Stimulated activated CD8-positive, alpha-beta memory T cell treated with anti-CD3 and anti-CD28 coated beads, Interleukin-12 subunit alpha, Interleukin-12 subunit beta, amount 100 ng/mL, for 24 hours (primary cell): ENCODE data around the gene SLC16A6.
"Not testable (repeated sequence)": the region's sequence is repeated elsewhere in the genome, so short reads cannot be mapped to it uniquely, and the experiment has no call there.

ENCODE experiments used
- DNase-seq: peaks from one replicate; pipeline ENCODE4 v3.0.0-alpha.2; 2020; ENCODE audit errors: extremely low read depth

The SLC16A6 gene

GRCh38 chr17:68290268-68290954 lies 516 bp downstream of the SLC16A6 start:
- DNase-seq: no peak

- no peak for DNase-seq
Observed at GRCh38 chr17:68289936-68290267, 1.0 kb downstream of the SLC16A6 start.

DNA sequence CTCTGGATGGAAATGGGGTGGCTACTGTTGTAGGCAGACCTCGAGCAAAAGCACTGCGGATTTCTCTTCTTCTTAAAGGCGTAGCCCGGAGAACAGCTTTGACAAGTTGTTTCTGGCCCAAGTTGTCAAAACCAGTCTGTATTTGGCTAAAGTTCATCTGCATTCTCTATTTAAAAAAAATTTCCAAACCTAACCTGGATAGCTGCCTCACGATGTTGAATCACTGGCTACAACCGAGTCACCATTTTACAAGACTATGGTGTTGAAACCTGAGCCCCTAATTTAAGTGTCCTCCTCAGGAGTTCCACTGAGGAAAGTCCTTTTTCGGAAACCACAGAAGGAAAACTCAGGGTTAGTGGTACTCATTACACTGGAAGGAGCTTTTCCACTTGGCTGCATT lies 1.5 kb downstream of the SLC16A6 start:
- DNase-seq: no peak

- no peak for DNase-seq
Observed at GRCh38 chr17:68288804-68289203, 2.1 kb downstream of the SLC16A6 start.

DNA sequence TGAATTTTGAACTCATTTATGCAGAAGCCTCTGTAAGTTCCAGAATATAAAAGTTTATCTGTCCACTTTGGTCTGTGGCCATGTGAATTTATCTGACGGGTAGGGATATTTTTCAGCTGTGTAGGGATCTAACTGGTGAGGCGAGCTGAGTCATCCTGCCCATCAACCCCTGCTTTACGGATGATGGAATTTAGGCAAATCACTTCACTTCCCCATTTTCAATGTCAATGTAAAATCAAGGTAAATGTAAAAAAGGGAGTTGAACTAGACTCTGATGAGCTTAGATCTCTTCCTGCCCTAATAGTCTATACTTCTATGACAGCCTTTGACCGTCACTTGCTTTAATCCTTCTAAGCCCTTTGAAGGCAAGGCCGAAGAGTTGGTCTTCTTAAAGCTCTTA lies 2.6 kb downstream of the SLC16A6 start:
- no peak for DNase-seq

- not testable (repeated sequence) for DNase-seq
Observed at GRCh38 chr17:68281965-68282364, 9.0 kb downstream of the SLC16A6 start.

DNA sequence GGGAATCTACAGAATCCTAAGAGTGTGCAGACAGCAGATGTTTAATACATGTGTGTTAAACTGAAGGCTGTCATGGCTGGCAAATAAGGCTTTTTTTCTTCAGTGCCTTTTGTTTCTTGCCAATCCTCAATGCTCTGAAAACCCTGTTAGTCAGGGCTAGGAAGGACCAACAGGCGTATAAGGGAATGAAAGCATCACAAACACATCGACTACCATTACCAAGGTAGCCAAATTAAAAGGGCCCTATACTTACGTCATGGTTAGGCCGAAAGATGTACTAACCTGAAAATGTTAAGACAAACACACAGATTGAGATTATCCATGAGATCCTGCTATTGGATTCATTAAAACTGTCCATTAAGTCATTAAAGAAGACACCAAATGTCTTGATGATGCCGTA lies 13.1 kb downstream of the SLC16A6 start:
- no peak for DNase-seq

DNA sequence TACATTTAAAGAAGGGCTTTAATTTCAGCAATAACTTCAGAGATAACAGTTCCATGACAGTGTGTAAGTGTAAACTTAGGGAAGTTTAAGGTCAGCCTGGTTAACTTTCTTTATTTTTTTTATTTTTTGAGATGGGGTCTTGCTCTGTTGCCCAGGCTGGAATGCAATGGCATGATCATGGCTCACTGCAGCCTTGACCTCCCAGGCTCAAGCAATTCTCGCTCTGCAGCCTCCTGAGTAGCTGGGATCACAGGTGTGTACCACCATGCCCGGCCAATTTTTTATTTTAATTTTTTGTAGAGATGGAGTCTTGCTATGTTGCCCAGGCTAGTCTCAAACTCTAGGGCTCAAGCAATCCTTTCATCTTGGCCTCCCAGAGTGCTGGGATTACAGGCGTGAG lies 14.6 kb downstream of the SLC16A6 start:
- not testable (repeated sequence) for DNase-seq

- no peak for DNase-seq
Observed at GRCh38 chr17:68273722-68274121, 17.2 kb downstream of the SLC16A6 start.

- DNase-seq: not testable (repeated sequence)
Observed at GRCh38 chr17:68265833-68266232, 25.1 kb downstream of the SLC16A6 start.

DNA sequence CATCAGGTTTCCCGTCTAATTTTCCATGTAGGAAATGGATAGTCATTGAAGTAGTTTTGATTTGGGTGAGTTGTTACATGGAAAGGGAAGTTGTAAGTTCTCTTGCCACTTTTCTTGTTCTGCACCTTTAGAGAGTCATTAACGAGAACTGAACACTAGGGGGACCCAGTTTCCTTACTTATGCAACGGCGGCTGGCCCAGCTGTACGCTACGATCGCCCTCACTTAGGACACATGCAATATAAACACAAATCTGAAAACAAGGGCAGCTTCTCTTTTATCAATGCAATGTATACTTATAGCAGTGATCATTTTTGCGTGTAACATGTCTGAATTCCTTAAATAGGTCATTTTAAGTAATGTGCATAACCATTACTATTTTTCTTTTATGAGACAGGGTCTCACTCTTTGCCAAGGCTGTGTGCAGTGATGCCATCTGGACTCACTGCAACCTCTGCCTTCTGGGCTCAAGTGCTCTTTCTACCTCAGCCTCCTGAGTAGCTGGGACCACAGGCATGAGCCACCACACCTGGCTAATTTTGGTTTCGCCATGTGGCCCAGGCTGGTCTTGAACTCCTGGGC lies 27.7 kb downstream of the SLC16A6 start:
- not testable (repeated sequence) for DNase-seq

GRCh38 chr17:68262467-68262866 lies 28.5 kb downstream of the SLC16A6 start:
- DNase-seq: not testable (repeated sequence)

DNA sequence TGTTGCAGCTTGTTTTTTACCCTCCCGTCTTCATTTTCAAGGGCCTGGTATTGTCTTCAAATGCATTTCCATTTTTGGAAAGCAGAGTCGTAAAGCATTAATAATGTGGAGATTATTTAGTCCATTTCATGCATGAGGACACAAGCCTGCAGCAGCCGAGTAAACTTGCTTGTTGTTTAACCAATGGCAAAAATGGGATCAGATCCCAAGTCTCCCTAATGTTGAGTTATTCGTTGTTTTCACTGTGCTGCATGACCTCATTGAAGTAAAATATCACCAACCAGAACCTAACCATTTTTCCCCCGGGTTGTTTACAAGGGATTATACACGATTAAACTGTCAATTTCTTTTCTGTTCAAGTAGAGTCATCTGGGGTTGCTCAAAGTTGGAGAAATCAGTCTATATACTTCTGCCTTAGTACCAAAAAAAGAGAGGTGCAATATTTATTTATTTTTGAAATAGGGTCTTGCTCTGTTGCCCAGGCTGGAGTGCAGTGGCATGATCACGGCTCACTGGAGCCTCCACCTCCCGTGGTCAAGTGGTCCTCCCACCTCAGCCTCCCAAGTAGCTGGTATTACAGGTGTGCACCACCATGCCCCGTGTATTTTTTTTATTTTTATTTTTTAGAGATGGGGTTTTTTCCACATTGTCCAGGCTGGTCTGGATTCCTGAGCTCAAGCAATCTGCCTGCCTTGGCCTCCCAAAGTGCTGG lies 30.7 kb downstream of the SLC16A6 start:
- no peak for DNase-seq

GRCh38 chr17:68259648-68259951 lies 31.3 kb downstream of the SLC16A6 start:
- DNase-seq: not testable (repeated sequence)

DNA sequence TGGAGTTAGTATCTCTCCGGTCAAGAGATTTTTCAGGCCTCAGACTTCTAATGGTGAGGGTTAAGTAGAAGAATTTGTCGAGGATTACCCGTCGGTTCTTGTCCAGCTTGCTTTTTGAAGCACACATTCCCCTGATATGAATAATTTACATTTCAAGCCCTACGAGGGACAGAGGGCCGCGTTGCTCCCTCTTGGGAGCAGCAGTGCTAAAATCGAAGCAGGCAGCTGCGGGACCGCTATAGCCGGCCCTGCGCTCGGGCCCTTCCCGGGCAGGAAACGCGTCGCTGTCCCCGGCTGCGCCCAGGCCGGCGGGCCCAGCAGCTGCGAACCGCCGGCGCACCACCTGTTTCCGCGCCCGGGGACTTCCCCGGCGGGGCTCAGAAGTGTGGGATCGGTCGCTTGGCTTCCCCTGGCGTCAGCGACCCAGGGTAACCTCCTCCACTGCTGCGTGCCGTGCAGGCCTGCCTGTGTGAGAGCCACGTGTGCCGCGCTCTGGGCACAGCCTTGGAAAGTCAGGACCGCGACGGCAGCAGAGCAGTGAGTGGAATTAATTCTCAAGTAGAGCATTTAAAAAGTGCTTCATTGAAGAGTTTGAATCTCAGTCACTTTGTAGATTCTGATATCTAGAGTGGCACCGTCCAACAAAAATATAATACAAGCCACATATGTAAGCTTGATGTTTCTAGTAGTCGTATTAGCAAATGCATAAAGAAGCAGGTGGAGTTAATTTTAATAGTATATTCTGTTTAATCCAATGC lies 31.9 kb downstream of the SLC16A6 start:
- DNase-seq: peak; percentile 38

DNA sequence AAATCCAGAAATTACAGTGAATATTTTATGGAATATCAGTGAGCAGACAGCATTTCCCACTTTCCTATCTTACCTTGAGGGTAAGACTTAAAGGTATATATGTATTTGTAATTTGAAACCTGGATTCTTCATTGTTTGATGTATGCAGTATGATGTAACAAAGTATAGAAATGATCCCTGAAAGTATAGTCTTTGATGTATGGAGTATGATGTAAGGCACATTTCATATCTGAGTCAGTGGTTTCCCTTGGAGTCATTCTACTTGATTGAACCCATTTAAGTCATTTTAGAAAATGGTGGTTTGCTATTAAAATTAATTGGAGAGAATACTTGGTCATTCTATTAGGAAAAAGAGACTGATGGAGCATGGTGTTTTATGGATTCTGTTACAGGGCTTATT lies 33.0 kb downstream of the SLC16A6 start:
- no peak for DNase-seq

DNA sequence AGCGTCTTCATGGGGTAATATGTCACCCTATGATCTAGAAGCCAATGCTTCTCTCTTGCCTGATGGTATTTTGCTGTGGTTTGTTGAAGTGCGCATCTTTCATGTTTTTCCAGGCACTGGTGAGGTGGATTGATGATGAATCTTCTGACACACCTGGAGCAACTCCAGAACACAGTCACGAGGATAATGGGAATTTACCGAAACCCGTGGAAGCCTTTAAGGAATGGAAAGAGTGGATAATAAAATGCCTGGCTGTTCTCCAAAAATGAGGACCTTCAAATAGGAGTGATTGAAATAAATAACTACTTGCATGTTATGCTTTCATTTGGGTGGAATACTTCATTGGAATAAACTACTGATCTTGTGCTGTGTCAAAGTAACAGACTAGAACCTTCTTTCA lies 34.2 kb downstream of the SLC16A6 start:
- not testable (repeated sequence) for DNase-seq

- no peak for DNase-seq
Observed at GRCh38 chr17:68255731-68256538, 35.0 kb downstream of the SLC16A6 start.

GRCh38 chr17:68255151-68255550 lies 35.8 kb downstream of the SLC16A6 start:
- DNase-seq: no peak

- DNase-seq: not testable (repeated sequence)
Observed at GRCh38 chr17:68253426-68253825, 37.5 kb downstream of the SLC16A6 start.

GRCh38 chr17:68249354-68249765 lies 41.6 kb downstream of the SLC16A6 start:
- no peak for DNase-seq

DNA sequence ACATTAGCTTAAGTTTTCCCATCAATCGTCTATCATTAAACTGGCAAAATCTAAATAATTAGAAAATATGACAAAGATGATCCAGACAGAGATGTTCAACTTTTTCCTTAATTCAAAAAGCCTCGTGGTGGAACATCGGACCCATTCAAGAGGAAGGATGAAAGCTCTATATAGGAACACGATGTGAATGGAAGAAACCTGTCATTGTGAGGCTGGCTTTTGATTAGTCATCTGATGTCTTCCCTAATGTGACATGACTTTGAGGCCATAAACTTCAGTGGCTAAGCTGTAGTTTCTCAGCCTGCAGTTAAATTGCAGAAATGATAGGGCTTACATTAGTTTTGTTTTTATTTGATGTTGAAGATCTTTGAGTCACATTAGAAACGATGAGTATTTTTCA lies 42.0 kb downstream of the SLC16A6 start:
- DNase-seq: no peak
